HepG2 (cell line): ENCODE data around the gene RBL1. TPM values are rescaled to one million over a fixed set of nuclear protein-coding genes. Genes with fewer than 3 reads are reported as not detected.

Experiments
- ARID5B ChIP-seq: IDR thresholded peaks from 2 replicates; pipeline ENCODE4 v1.4.0; 2020; ENCODE audit warnings: mild to moderate bottlenecking, missing genetic modification reagents
- FOXA1 ChIP-seq, 2 experiments: fragments of 450-650 bp in 1 of 2; sonication (generic) in 1 of 2; formaldehyde crosslinking in 1 of 2; IDR thresholded peaks; 2 replicates each; pipeline versions ENCODE4 v1.4.0 to v1.6.1; 2016 to 2020; ENCODE audit warnings: missing genetic modification reagents in 1 of 2
- IKZF1 ChIP-seq: fragments of 450-650 bp; IDR thresholded peaks from 2 replicates; pipeline ENCODE4 v1.7.1; 2016
- KDM1A ChIP-seq: IDR thresholded peaks from 2 replicates; pipeline ENCODE4 v1.6.1; 2016; ENCODE audit warnings: missing compliant biosample characterization
- NAIF1 ChIP-seq: sonication (generic); formaldehyde crosslinking; IDR thresholded peaks from 2 replicates; pipeline ENCODE4 v1.5.0; 2020; ENCODE audit warnings: mild to moderate bottlenecking, missing genetic modification reagents, borderline replicate concordance
- NR3C1 ChIP-seq: sonication (generic); formaldehyde crosslinking; IDR thresholded peaks from 2 replicates; pipeline ENCODE4 v1.4.0; 2020; ENCODE audit warnings: missing genetic modification reagents
- PCBP1 ChIP-seq: fragments of 200-400 bp; formaldehyde crosslinking; IDR thresholded peaks from 2 replicates; pipeline ENCODE4 v1.6.1; 2017; ENCODE audit warnings: mild to moderate bottlenecking, low read depth, low read length, borderline replicate concordance
- ZFP62 ChIP-seq: sonication (generic); formaldehyde crosslinking; IDR thresholded peaks from 2 replicates; pipeline ENCODE4 v1.4.0; 2020; ENCODE audit warnings: missing genetic modification reagents
- ZNF512 ChIP-seq: sonication (generic); formaldehyde crosslinking; IDR thresholded peaks from 2 replicates; pipeline ENCODE4 v1.4.0; 2020; ENCODE audit warnings: mild to moderate bottlenecking, missing genetic modification reagents
- ZNF704 ChIP-seq: sonication (generic); formaldehyde crosslinking; IDR thresholded peaks from 2 replicates; pipeline ENCODE4 v1.8.1; 2023; ENCODE audit warnings: mild to moderate bottlenecking, inconsistent platforms, moderate library complexity, missing genetic modification reagents, borderline replicate concordance
- polyA plus RNA-seq, 8 experiments: library from polyadenylated mRNA; depleted of rRNA in 3 of 8; stranded (reverse) in 7 of 8; unstranded in 1 of 8; fragments of >200 nt; fragmentation: Illumina TruSeq in 4 of 8; extraction: Trizol in 4 of 8; gene quantifications; 2 replicates each; pipeline versions ENCODE4 v1.2.1 to v1.2.3, GENCODE V29; 2011 to 2016; ENCODE audit warnings: low read depth in 4 of 8, missing spikeins in 1 of 8, mixed read lengths in 1 of 8; ENCODE audit not compliant: insufficient read depth in 1 of 8
- total RNA-seq, 5 experiments: library from RNA; depleted of rRNA; stranded (reverse); fragments of >200 nt; fragmentation: Illumina TruSeq; extraction: Trizol; gene quantifications; 2 replicates each; pipeline ENCODE4 v1.2.3, GENCODE V29; 2016; ENCODE audit warnings: low read depth in 1 of 5
- TF ChIP-seq, protein P1 (sequence below): sonication (generic); formaldehyde crosslinking; IDR thresholded peaks from one replicate; pipeline ENCODE4 v1.5.1; 2020; ENCODE audit warnings: mild to moderate bottlenecking, missing genetic modification reagents; ENCODE audit errors: not compliant biosample characterization
- TF ChIP-seq, protein P2 (sequence below): sonication (generic); formaldehyde crosslinking; IDR thresholded peaks from 2 replicates; pipeline ENCODE4 v1.4.0; 2020; ENCODE audit warnings: missing genetic modification reagents, mild to moderate bottlenecking, borderline replicate concordance

RBL1 gene
- total and polyA plus RNA-seq, 2 of the 13 experiments (the other 11 are each of a cell fraction or from before 2014, with no cell fraction given), result 6.0 to 27.5 TPM

GRCh38 chr20:37119356-37120036, 23.7 kb upstream of the RBL1 start (continued):
- TF ChIP-seq ARID5B (CRISPR knock-in tag) (no peak), ZNF704 (no peak), FOXA1 (IDR thresholded peaks at IDR 0.05) (no peak), FOXA1 (CRISPR knock-in tag; IDR thresholded peaks at IDR 0.05) (0 out of 2 replicates have a peak, but pooled peaks have one; percentile 9), PCBP1 (no peak), IKZF1 (no peak), NR3C1 (CRISPR knock-in tag) (no peak), NAIF1 (CRISPR knock-in tag) (no peak), KDM1A (CRISPR knock-in tag) (no peak), ZFP62 (CRISPR knock-in tag) (no peak), ZNF512 (peak; percentile 93)
- TF ChIP-seq, protein P1, sequence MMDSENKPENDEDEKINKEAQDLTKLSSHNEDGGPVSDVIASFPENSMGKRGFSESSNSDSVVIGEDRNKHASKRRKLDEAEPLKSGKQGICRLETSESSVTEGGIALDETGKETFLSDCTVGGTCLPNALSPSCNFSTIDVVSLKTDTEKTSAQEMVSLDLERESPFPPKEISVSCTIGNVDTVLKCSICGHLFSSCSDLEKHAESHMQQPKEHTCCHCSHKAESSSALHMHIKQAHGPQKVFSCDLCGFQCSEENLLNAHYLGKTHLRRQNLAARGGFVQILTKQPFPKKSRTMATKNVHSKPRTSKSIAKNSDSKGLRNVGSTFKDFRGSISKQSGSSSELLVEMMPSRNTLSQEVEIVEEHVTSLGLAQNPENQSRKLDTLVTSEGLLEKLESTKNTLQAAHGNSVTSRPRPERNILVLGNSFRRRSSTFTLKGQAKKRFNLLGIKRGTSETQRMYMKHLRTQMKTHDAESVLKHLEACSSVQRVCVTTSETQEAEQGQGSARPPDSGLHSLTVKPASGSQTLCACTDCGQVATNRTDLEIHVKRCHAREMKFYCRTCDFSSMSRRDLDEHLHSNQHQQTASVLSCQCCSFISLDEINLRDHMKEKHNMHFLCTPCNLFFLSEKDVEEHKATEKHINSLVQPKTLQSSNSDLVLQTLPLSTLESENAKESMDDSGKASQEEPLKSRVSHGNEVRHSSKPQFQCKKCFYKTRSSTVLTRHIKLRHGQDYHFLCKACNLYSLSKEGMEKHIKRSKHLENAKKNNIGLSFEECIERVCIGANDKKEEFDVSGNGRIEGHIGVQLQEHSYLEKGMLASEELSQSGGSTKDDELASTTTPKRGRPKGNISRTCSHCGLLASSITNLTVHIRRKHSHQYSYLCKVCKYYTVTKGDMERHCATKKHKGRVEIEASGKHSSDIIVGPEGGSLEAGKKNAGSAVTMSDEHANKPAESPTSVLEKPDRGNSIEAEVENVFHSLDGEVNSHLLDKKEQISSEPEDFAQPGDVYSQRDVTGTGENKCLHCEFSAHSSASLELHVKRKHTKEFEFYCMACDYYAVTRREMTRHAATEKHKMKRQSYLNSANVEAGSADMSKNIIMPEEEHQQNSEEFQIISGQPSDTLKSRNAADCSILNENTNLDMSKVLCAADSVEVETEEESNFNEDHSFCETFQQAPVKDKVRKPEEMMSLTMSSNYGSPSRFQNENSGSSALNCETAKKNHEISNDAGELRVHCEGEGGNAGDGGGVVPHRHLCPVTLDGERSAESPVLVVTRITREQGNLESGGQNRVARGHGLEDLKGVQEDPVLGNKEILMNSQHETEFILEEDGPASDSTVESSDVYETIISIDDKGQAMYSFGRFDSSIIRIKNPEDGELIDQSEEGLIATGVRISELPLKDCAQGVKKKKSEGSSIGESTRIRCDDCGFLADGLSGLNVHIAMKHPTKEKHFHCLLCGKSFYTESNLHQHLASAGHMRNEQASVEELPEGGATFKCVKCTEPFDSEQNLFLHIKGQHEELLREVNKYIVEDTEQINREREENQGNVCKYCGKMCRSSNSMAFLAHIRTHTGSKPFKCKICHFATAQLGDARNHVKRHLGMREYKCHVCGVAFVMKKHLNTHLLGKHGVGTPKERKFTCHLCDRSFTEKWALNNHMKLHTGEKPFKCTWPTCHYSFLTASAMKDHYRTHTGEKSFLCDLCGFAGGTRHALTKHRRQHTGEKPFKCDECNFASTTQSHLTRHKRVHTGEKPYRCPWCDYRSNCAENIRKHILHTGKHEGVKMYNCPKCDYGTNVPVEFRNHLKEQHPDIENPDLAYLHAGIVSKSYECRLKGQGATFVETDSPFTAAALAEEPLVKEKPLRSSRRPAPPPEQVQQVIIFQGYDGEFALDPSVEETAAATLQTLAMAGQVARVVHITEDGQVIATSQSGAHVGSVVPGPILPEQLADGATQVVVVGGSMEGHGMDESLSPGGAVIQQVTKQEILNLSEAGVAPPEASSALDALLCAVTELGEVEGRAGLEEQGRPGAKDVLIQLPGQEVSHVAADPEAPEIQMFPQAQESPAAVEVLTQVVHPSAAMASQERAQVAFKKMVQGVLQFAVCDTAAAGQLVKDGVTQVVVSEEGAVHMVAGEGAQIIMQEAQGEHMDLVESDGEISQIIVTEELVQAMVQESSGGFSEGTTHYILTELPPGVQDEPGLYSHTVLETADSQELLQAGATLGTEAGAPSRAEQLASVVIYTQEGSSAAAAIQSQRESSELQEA (CRISPR knock-in tag), result no peak
- TF ChIP-seq, protein P2, sequence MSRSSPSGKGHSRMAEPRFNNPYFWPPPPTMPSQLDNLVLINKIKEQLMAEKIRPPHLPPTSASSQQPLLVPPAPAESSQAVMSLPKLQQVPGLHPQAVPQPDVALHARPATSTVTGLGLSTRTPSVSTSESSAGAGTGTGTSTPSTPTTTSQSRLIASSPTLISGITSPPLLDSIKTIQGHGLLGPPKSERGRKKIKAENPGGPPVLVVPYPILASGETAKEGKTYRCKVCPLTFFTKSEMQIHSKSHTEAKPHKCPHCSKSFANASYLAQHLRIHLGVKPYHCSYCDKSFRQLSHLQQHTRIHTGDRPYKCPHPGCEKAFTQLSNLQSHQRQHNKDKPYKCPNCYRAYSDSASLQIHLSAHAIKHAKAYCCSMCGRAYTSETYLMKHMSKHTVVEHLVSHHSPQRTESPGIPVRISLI, result no peak
